Vagina (tissue), 2 donors: ENCODE measurements around the gene KRTAP10-8.

Source experiments
- CTCF ChIP-seq, 3 experiments: fragments of 450-650 bp in 2 of 3; fragments of 200-600 bp in 1 of 3; sonication (generic) in 1 of 3; IDR thresholded peaks; one replicate each; pipeline ENCODE4 v1.5.1; 2017 to 2019; ENCODE audit warnings: antibody characterized with exemption in 3 of 3, mild to moderate bottlenecking in 2 of 3, moderate library complexity in 2 of 3
- POLR2A ChIP-seq, 2 donors: fragments of 450-650 bp; IDR thresholded peaks; one replicate each; pipeline ENCODE4 v1.6.1; 2017; ENCODE audit warnings: antibody characterized with exemption in 2 of 2, mild to moderate bottlenecking in 2 of 2, moderate library complexity in 2 of 2
- POLR2AphosphoS5 ChIP-seq, 2 donors: sonication (generic); formaldehyde crosslinking; IDR thresholded peaks; one replicate each; pipeline ENCODE4 v1.9.0; 2017; ENCODE audit warnings: antibody characterized with exemption in 2 of 2, mild to moderate bottlenecking in 2 of 2, low read depth in 1 of 2; ENCODE audit not compliant: insufficient read depth in 1 of 2

DNA sequence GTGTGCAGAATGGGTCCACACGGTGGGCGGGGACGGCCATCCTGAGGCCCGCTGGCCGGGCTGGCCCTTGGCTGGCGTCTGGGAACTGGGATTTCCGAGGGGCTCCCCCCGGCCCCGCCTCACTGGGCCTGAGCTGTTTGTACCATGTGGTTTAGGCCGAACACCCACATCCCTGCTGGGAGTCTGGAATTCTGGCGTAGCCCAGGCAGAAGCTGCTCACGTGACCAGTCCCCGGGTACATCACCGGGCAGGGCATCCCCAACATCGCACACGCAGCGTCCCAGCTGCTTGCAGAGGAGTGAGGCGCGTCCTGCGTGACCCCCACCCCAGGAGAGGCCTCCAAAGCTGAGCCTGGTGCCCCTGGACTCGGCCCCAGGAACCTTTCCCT lies 9.4 kb upstream of the KRTAP10-8 start:
- no peak for TF ChIP-seq CTCF (IDR thresholded peaks at IDR 0.05)
- no peak for TF ChIP-seq POLR2A (IDR thresholded peaks at IDR 0.05)
- no peak for TF ChIP-seq POLR2AphosphoS5 (IDR thresholded peaks at IDR 0.05; ENCODE audit: insufficient read depth in 1 of 2, low read depth in 1 of 2)
